ENCODE data around the gene B3GAT2. TPM values are rescaled to one million over a fixed set of nuclear protein-coding genes. Genes with fewer than 3 reads are reported as not detected.
"Not testable (repeated sequence)": the region's sequence is repeated elsewhere in the genome, so short reads cannot be mapped to it uniquely, and the experiment has no call there.

B3GAT2 gene
- total RNA-seq, 4 donors from 2014 or later, result 0.18 to 0.76 TPM; not detected in 2

GRCh38 chr6:70954176-70954575, 2.7 kb downstream of the B3GAT2 start:
- Histone ChIP-seq H3K9me3 (no peaks in the 10 kb centered on the region), H3K4me1 (peaks cover 0 to 13% of the 10 kb centered on the region in 2 donors), H3K27ac (no peak overlapping the region), H3K27me3 (no peaks in the 10 kb centered on the region), H3K4me3 (no peak overlapping the region), H3K36me3 (no peaks in the 10 kb centered on the region)
- DNase-seq, result no peak
- intact Hi-C loops (cut with DNase I; ENCODE audit: low total_unique reads), result loop anchor here (10.0 kb wide), 1 partner anchor 239 kb away; no protein-coding TSS in a partner anchor
- TF ChIP-seq POLR2A (IDR thresholded peaks at IDR 0.05) (no peak), CTCF (IDR thresholded peaks at IDR 0.05) (no peak)

GRCh38 chr6:70952608-70953165, 4.2 kb downstream of the B3GAT2 start:
- no peak overlapping the region for H3K4me3 ChIP-seq
- H3K27ac ChIP-seq, result no peak overlapping the region
- H3K9me3 ChIP-seq, result no peaks in the 10 kb centered on the region
- no peak for DNase-seq
- H3K36me3 ChIP-seq, result no peaks in the 10 kb centered on the region
- TF ChIP-seq POLR2A (IDR thresholded peaks at IDR 0.05), result no peak
- no peaks in the 10 kb centered on the region for H3K27me3 ChIP-seq
- intact Hi-C loops (cut with DNase I; ENCODE audit: low total_unique reads), result loop anchor here (10.0 kb wide), 1 partner anchor 238 kb away; no protein-coding TSS in a partner anchor
- H3K4me1 ChIP-seq, result peaks cover 0 to 13% of the 10 kb centered on the region in 2 donors

- H3K4me3 ChIP-seq; H3K9me3 ChIP-seq; H3K27ac ChIP-seq; intact Hi-C loops (cut with DNase I; ENCODE audit: low total_unique reads); H3K27me3 ChIP-seq; H3K4me1 ChIP-seq; H3K36me3 ChIP-seq; DNase-seq: not testable (repeated sequence)
Measured at GRCh38 chr6:70944321-70944720, 12.5 kb downstream of the B3GAT2 start.

- Histone ChIP-seq H3K27me3 (no peaks in the 10 kb centered on the region), H3K4me3 (no peak overlapping the region), H3K36me3 (no peaks in the 10 kb centered on the region), H3K4me1 (no peaks in the 10 kb centered on the region), H3K27ac (no peak overlapping the region), H3K9me3 (no peaks in the 10 kb centered on the region)
- intact Hi-C loops (cut with DNase I; ENCODE audit: low total_unique reads), result no loop called here
- TF ChIP-seq POLR2A (IDR thresholded peaks at IDR 0.05), result no peak
- TF ChIP-seq CTCF (IDR thresholded peaks at IDR 0.05), result no peak
- DNase-seq, result no peak
Measured at GRCh38 chr6:70933853-70934252, 23.0 kb downstream of the B3GAT2 start.

- Histone ChIP-seq H3K4me1 (no peaks in the 10 kb centered on the region), H3K27ac (no peak overlapping the region), H3K27me3 (no peaks in the 10 kb centered on the region), H3K36me3 (no peaks in the 10 kb centered on the region), H3K9me3 (no peaks in the 10 kb centered on the region), H3K4me3 (no peak overlapping the region)
- no peak for DNase-seq
- intact Hi-C loops (cut with DNase I; ENCODE audit: low total_unique reads), result no loop called here
- no peak for TF ChIP-seq CTCF (IDR thresholded peaks at IDR 0.05)
- no peak for TF ChIP-seq POLR2A (IDR thresholded peaks at IDR 0.05)
Measured at GRCh38 chr6:70905742-70906141, 51.1 kb downstream of the B3GAT2 start.

- intact Hi-C loops (cut with DNase I; ENCODE audit: low total_unique reads), result no loop called here
- no peaks in the 10 kb centered on the region for H3K36me3 ChIP-seq
- no peaks in the 10 kb centered on the region for H3K27me3 ChIP-seq
- no peaks in the 10 kb centered on the region for H3K9me3 ChIP-seq
- H3K27ac ChIP-seq, result no peak overlapping the region
- no peaks in the 10 kb centered on the region for H3K4me1 ChIP-seq
- TF ChIP-seq POLR2A (IDR thresholded peaks at IDR 0.05) (no peak), CTCF (IDR thresholded peaks at IDR 0.05) (no peak)
- H3K4me3 ChIP-seq, result no peak overlapping the region
- no peak for DNase-seq
Measured at GRCh38 chr6:70903665-70904452, 53.0 kb downstream of the B3GAT2 start.

Measured in uterus (tissue), 4 donors.